Heart right ventricle (tissue), 16 donors: ENCODE measurements around the gene HIRA. TPM values are rescaled to one million over a fixed set of nuclear protein-coding genes. Genes with fewer than 3 reads are reported as not detected.

Experiments
- ATAC-seq, 8 donors: fragments of 200-7000 bp; cut with Tn5 transposase; one replicate each; pipeline ENCODE4 v1.9.1; 2020; ENCODE audit warnings: mild to moderate bottlenecking in 8 of 8, moderate library complexity in 8 of 8, moderate number of reproducible peaks in 1 of 8
- DNase-seq, 2 donors: peaks; one replicate each; pipeline ENCODE4 v3.0.0-alpha.2; 2020
- H3K27ac ChIP-seq, 10 donors: fragments of 200-600 bp; sonication (generic) in 2 of 10; one replicate each; pipeline versions ENCODE4 v1.5.0 to v1.8.0; 2020 to 2022; ENCODE audit warnings: mild to moderate bottlenecking in 3 of 10
- H3K27me3 ChIP-seq, 7 donors: fragments of 200-600 bp; one replicate each; pipeline ENCODE4 v1.8.0; 2021 to 2022; ENCODE audit warnings: mild to moderate bottlenecking in 2 of 7
- H3K36me3 ChIP-seq, 9 donors: fragments of 200-600 bp; sonication (generic) in 1 of 9; one replicate each; pipeline versions ENCODE4 v1.5.0 to v1.8.0; 2020 to 2022; ENCODE audit warnings: mild to moderate bottlenecking in 2 of 9
- H3K4me1 ChIP-seq, 9 donors: fragments of 200-600 bp; sonication (generic) in 1 of 9; one replicate each; pipeline versions ENCODE4 v1.5.0 to v1.8.0; 2020 to 2022; ENCODE audit warnings: mild to moderate bottlenecking in 4 of 9
- H3K4me3 ChIP-seq, 10 donors: fragments of 200-600 bp; sonication (generic) in 2 of 10; one replicate each; pipeline versions ENCODE4 v1.5.0 to v1.8.0; 2020 to 2022; ENCODE audit warnings: mild to moderate bottlenecking in 7 of 10, moderate library complexity in 2 of 10
- H3K9me3 ChIP-seq, 11 donors: fragments of 200-600 bp in 10 of 11; sonication (generic) in 2 of 11; one replicate each; pipeline versions ENCODE4 v1.5.0 to v1.8.0; 2013 to 2022; ENCODE audit warnings: mild to moderate bottlenecking in 2 of 11, control low read depth in 1 of 11, moderate library complexity in 1 of 11
- CTCF ChIP-seq, 9 donors: fragments of 200-600 bp; sonication (generic) in 2 of 9; IDR thresholded peaks; one replicate each; pipeline versions ENCODE4 v1.5.0 to v1.8.0; 2021 to 2022; ENCODE audit warnings: antibody characterized with exemption in 9 of 9, mild to moderate bottlenecking in 5 of 9, moderate library complexity in 1 of 9
- WGBS, 2 donors: extraction: QIAGEN DNeasy Blood & Tissue Kit; methylation state at CpG; one replicate each; pipeline ENCODE4 v1.1.7; 2013; ENCODE audit warnings: inconsistent platforms in 1 of 2; 5-methylcytosine and 5-hydroxymethylcytosine counted together
- intact Hi-C, 10 donors: fragments of 100-400 bp; cut with DNase I; formaldehyde crosslinking; loops; one replicate each; pipeline versions ENCODE4 v1.11.1 to v1.14.2; 2022
- polyA plus RNA-seq, 2 donors: library from polyadenylated mRNA; stranded (reverse); fragments of 200-250 nt; gene quantifications; one replicate each; pipeline ENCODE4 v1.2.3, GENCODE V29; 2013
- total RNA-seq, 10 donors: library from RNA; stranded (reverse); fragmentation: NEBNext Ultra II Directional in 3 of 10; extraction: Animal tissue kit (Norgen Biotek cat#: 25700) in 3 of 10; gene quantifications; one replicate each; pipeline versions ENCODE4 v1.2.1 to v1.2.4, GENCODE V29; 2021 to 2023
- donor health status: Arrhythmogenic right ventricular cardiomyopathy.
- donor health status: ischemic (EF 13 %, LVEDD 7.1; RV severe dilation, severe dysfunction).
- donor health status: healthy with polysubstance abuse.
- donor health status: DM: no; HTN: yes; CAD: no.
- donor health status: DM: no; HTN: no; CAD: no.
- donor health status: ischemic (EF 25% LVEDD 6.9; RV normal size, moderate dysfunction).
- donor health status: ischemic (EF 25% LVEDD 5.7; RV mildly dilated, moderate dysfunction).
- donor health status: healthy.
- donor health status: DM: yes; HTN: yes; CAD: no.
- donor health status: Ischemic cardiomyopathy.
- donor health status: ischemic (EF 35%, LVEDD 5.7; RV mildly dilated, moderate dysfunction).
- donor health status: nonischemic (EF 11% LVEDD 7.7; RV severe dilation, severe dysfunction).
- donor health status: DM: yes; HTN: yes; CAD: no.
- donor health status: PGD.
- donor health status: ischemic (EF 29% LVEDD 5.4; RV normal size, mild dysfunction).
- donor health status: nonischemic (EF 23%, LVEDD 6.1; RV moderate dilation, normal function).

The HIRA gene
- total and polyA plus RNA-seq, 12 donors: 3.1 to 23.2 (median 17.5) TPM

GRCh38 chr22:19477321-19478044, 46.0 kb upstream of the HIRA start:
- Histone ChIP-seq H3K4me1 (peaks cover 3 to 48% (median 31%) of the 10 kb centered on the region in 9 donors), H3K27ac (peak overlapping the region in 9 of 10 donors; percentile 93 to 100 (median 98))
- intact Hi-C loops: loop anchor here in 6 of 10 donors (2.0 to 10.0 kb wide), 9 partner anchors 40 to 333 kb away; partner anchors contain the start of genes HIRA (in 3 of the 6), MRPL40 (in 2 of the 6), CLTCL1 (in 1 of the 6) and ESS2 (in 1 of the 6)

GRCh38 chr22:19476023-19476422, 44.5 kb upstream of the HIRA start:
- no peak for TF ChIP-seq CTCF (IDR thresholded peaks at IDR 0.05)

More at GRCh38 chr22:19477321-19478044, 46.0 kb upstream of the HIRA start:
- H3K4me3 ChIP-seq: peak overlapping the region; percentile 58 to 95 (median 86)
- no peaks in the 10 kb centered on the region for H3K9me3 ChIP-seq
- TF ChIP-seq CTCF (IDR thresholded peaks at IDR 0.05): peak in 5 of 9 donors; percentile 15 to 50 (median 39)
- no peaks in the 10 kb centered on the region for H3K27me3 ChIP-seq
- peaks cover 0 to 37% (median 17%) of the 10 kb centered on the region in 9 donors for H3K36me3 ChIP-seq
- DNase-seq (no peak), ATAC-seq (no peak)
- 24 to 32% methylated on average over 5 of the region's 5 CpGs for WGBS, 2 donors

GRCh38 chr22:19473578-19473977, 42.0 kb upstream of the HIRA start:
- no peaks in the 10 kb centered on the region for H3K9me3 ChIP-seq
- intact Hi-C loops: loop anchor here in 3 of 10 donors (10.0 kb wide), 5 partner anchors 59 to 329 kb away; partner anchors contain the start of genes CLTCL1 (in 1 of the 3) and ESS2 (in 1 of the 3)
- H3K27me3 ChIP-seq: no peaks in the 10 kb centered on the region
- ATAC-seq (peak in 1 of 8 donors; percentile 16), DNase-seq (no peak)
- H3K4me3 ChIP-seq: no peak overlapping the region
- H3K4me1 ChIP-seq: peaks cover 0 to 40% (median 26%) of the 10 kb centered on the region in 9 donors
- H3K36me3 ChIP-seq: peaks cover 0 to 76% (median 52%) of the 10 kb centered on the region in 9 donors
- WGBS, 2 donors: 70 to 75% methylated on average over 3 of the region's 3 CpGs
- TF ChIP-seq CTCF (IDR thresholded peaks at IDR 0.05): no peak
- no peak overlapping the region for H3K27ac ChIP-seq

More at GRCh38 chr22:19476023-19476422, 44.5 kb upstream of the HIRA start:
- WGBS, 2 donors: 65 to 69% methylated on average over 3 of the region's 3 CpGs
- intact Hi-C loops: loop anchor here in 5 of 10 donors (5.0 to 10.0 kb wide), 7 partner anchors 39 to 331 kb away; partner anchors contain the start of genes HIRA (in 2 of the 5), MRPL40 (in 2 of the 5), CLTCL1 (in 1 of the 5) and ESS2 (in 1 of the 5)
- no peaks in the 10 kb centered on the region for H3K9me3 ChIP-seq
- peaks cover 3 to 48% (median 31%) of the 10 kb centered on the region in 9 donors for H3K4me1 ChIP-seq
- H3K27ac ChIP-seq: no peak overlapping the region
- DNase-seq: no peak
- ATAC-seq: no peak
- H3K27me3 ChIP-seq: no peaks in the 10 kb centered on the region
- peaks cover 0 to 52% (median 31%) of the 10 kb centered on the region in 9 donors for H3K36me3 ChIP-seq
- H3K4me3 ChIP-seq: no peak overlapping the region

GRCh38 chr22:19472233-19472632, 40.7 kb upstream of the HIRA start:
- H3K27me3 ChIP-seq: no peaks in the 10 kb centered on the region
- H3K27ac ChIP-seq: no peak overlapping the region
- no peaks in the 10 kb centered on the region for H3K9me3 ChIP-seq
- H3K4me3 ChIP-seq: no peak overlapping the region
- peaks cover 0 to 29% (median 15%) of the 10 kb centered on the region in 9 donors for H3K4me1 ChIP-seq
- peaks cover 4 to 90% (median 61%) of the 10 kb centered on the region in 9 donors for H3K36me3 ChIP-seq
- WGBS, 2 donors: 93% methylated on average over 8 of the region's 8 CpGs
- intact Hi-C loops: loop anchor here in 3 of 10 donors (10.0 kb wide), 5 partner anchors 57 to 327 kb away; partner anchors contain the start of genes CLTCL1 (in 1 of the 3) and ESS2 (in 1 of the 3)
- DNase-seq (no peak), ATAC-seq (no peak)
- no peak for TF ChIP-seq CTCF (IDR thresholded peaks at IDR 0.05)
